Pancreas (tissue), 10 donors: ENCODE measurements around the gene MAPK11. TPM values are rescaled to one million over a fixed set of nuclear protein-coding genes. Genes with fewer than 3 reads are reported as not detected.

Experiments used
- ATAC-seq, 4 donors: fragments of 200-7000 bp; cut with Tn5 transposase; one replicate each; pipeline versions ENCODE4 v1.8.0 to v1.9.1; 2020; ENCODE audit warnings: mild to moderate bottlenecking in 4 of 4, moderate library complexity in 4 of 4
- DNase-seq, 6 donors: peaks; one replicate each; pipeline ENCODE4 v3.0.0-alpha.2; 2020
- FAIRE-seq: peaks from 2 replicates; lab custom pipeline; 2012; peaks lifted over from hg19 to GRCh38; lab: Jason Lieb, UNC
- H3K27ac ChIP-seq, 4 donors: fragments of 200-600 bp; sonication (generic); 1 replicate in 3 of 4; 2 replicates in 1 of 4; pipeline versions ENCODE4 v1.5.0 to v1.8.0; 2020
- H3K27me3 ChIP-seq, 4 donors: fragments of 200-600 bp; one replicate each; pipeline ENCODE4 v1.8.0; 2021
- H3K36me3 ChIP-seq, 3 donors: fragments of 200-600 bp; sonication (generic) in 1 of 3; one replicate each; pipeline versions ENCODE4 v1.5.0 to v1.8.0; 2020 to 2021
- H3K4me1 ChIP-seq, 3 donors: fragments of 200-600 bp; one replicate each; pipeline ENCODE4 v1.8.0; 2021
- H3K4me3 ChIP-seq, 4 donors: fragments of 200-600 bp; sonication (generic) in 2 of 4; one replicate each; pipeline versions ENCODE4 v1.5.0 to v1.8.0; 2020 to 2021
- H3K9me3 ChIP-seq, 4 donors: fragments of 200-600 bp; one replicate each; pipeline ENCODE4 v1.8.0; 2021
- whole genome bisulfite sequencing, 2 donors: extraction: QIAGEN DNeasy Blood & Tissue Kit; methylation state at CpG; one replicate each; pipeline ENCODE4 v1.1.7; 2013; 5-methylcytosine and 5-hydroxymethylcytosine counted together
- intact Hi-C, 3 donors: fragments of 100-400 bp; cut with DNase I; formaldehyde crosslinking; loops; one replicate each; pipeline versions ENCODE4 v1.11.1 to v1.14.2; 2022
- polyA plus RNA-seq, 2 donors: library from polyadenylated mRNA; stranded (reverse); fragments of 200-250 nt; gene quantifications; one replicate each; pipeline ENCODE4 v1.2.3, GENCODE V29; 2013
- total RNA-seq, 6 donors: library from RNA; stranded (reverse); fragmentation: NEBNext Ultra II Directional in 4 of 6; extraction: Animal tissue kit (Norgen Biotek cat#: 25700) in 4 of 6; gene quantifications; one replicate each; pipeline versions ENCODE4 v1.2.1 to v1.2.4, GENCODE V29; 2021 to 2023
- TF ChIP-seq, protein P1 (sequence below), 4 donors: fragments of 200-600 bp; sonication (generic) in 3 of 4; IDR thresholded peaks; one replicate each; pipeline versions ENCODE4 v1.5.0 to v1.8.0; 2021; ENCODE audit warnings: antibody characterized with exemption in 4 of 4
- donor health status: healthy with polysubstance abuse.
- donor health status: DM: no; HTN: no; CAD: no; lungs with moderate emphysema.
- donor health status: DM: no; HTN: no; CAD: no.
- donor health status: control.
- donor health status: control.
- donor health status: Bipolar disorder and iron deficiency.
- donor health status: DM: yes; HTN: yes; CAD: no.
- donor health status: DM: no; HTN: no; CAD: no.
- donor health status: DM: no; HTN: no; CAD: no.
- donor health status: DM: yes; HTN: yes; CAD: no.

Gene MAPK11
- total and polyA plus RNA-seq, 8 donors, result 1.3 to 22.2 (median 3.2) TPM

DNA sequence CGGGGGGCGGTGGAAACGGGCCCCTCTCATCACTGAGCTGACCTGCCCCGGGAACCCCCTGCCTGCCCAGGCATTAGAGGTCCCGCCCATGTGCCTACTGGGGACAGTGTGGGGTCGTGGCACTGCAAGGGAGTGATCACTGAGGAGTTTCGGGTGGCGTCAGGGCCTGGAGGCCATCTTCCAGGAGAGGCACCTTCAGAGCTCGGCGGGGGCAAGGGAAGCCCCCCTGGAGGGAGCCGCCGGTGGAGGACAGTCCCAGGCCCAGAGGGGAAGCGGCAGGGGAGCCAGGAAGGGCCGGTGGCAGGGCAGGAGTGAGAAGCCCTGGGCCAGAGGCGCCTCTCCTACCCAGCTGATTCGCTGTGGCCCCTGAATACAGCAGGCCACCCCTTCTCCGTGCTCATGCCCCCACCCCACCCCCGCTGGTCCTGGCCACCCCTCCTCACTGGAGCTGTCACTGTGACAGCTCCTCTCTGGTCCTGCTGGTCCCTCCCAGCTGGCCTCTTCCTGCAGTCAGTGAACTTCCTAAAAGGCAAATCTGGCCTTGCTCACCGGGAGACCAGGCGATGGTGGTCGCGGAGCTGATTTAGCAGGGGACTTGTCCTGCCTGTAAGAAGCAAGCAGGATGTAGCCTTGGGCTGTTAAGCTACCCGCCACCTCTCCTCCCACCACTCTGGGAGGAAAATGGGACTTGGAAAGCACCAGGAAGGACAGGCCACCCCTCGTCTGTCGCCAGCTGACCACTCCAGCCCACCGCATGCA is 2.0 kb upstream of the MAPK11 start:
- H3K4me1 ChIP-seq, result peaks cover 23 to 30% (median 27%) of the 10 kb centered on the region in 3 donors
- no peaks in the 10 kb centered on the region for H3K9me3 ChIP-seq
- peaks cover 0 to 12% (median 7%) of the 10 kb centered on the region in 3 donors for H3K36me3 ChIP-seq
- FAIRE-seq, result no peak
- no peaks in the 10 kb centered on the region for H3K27me3 ChIP-seq
- DNase-seq, result no peak
- intact Hi-C loops, result loop anchor here in 1 of 3 donors (10.0 kb wide), 1 partner anchor 53 kb away; the partner anchor contains the start of gene DENND6B
- 49 to 64% methylated on average over 22 to 26 of the region's 26 CpGs for WGBS, 2 donors
- peak overlapping the region in 1 of 4 donors; percentile 49 for H3K4me3 ChIP-seq
- TF ChIP-seq, protein P1, sequence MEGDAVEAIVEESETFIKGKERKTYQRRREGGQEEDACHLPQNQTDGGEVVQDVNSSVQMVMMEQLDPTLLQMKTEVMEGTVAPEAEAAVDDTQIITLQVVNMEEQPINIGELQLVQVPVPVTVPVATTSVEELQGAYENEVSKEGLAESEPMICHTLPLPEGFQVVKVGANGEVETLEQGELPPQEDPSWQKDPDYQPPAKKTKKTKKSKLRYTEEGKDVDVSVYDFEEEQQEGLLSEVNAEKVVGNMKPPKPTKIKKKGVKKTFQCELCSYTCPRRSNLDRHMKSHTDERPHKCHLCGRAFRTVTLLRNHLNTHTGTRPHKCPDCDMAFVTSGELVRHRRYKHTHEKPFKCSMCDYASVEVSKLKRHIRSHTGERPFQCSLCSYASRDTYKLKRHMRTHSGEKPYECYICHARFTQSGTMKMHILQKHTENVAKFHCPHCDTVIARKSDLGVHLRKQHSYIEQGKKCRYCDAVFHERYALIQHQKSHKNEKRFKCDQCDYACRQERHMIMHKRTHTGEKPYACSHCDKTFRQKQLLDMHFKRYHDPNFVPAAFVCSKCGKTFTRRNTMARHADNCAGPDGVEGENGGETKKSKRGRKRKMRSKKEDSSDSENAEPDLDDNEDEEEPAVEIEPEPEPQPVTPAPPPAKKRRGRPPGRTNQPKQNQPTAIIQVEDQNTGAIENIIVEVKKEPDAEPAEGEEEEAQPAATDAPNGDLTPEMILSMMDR (IDR thresholded peaks at IDR 0.05), result no peak
- H3K27ac ChIP-seq, result no peak overlapping the region
- no peak for ATAC-seq

DNA sequence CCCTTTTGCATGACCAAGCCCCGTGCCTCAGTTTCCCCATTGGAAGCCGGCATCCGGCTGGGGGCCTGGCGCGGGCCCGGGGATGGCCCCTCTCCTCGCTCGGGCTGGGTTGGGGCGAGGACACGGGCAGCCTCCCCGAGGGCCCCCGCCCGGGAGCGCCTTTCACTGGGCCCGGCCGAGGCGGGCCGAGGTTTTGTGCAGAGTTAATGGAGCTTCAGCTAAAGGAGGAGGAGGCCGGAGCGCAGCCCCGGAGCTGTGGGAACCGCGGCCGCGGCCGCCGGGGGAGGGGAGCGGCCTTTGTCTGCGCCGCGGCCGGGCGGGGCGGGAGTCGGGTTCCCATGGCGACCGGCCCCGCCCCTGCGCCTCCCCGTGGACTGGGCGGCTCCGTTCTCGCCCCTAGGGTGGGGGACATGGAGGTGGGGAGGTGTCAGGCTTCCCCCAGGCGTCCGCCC is 1.4 kb upstream of the MAPK11 start:
- intact Hi-C loops, result loop anchor here in 1 of 3 donors (10.0 kb wide), 1 partner anchor 53 kb away; the partner anchor contains the start of gene DENND6B
- H3K4me1 ChIP-seq, result peaks cover 26 to 30% (median 29%) of the 10 kb centered on the region in 3 donors
- peak; percentile 12 to 46 (median 40) for ATAC-seq
- peaks cover 0 to 9% (median 7%) of the 10 kb centered on the region in 3 donors for H3K36me3 ChIP-seq
- H3K27ac ChIP-seq, result no peak overlapping the region
- FAIRE-seq, result no peak
- DNase-seq, result peak in 2 of 6 donors; percentile 72 to 79
- no peaks in the 10 kb centered on the region for H3K9me3 ChIP-seq
- no peaks in the 10 kb centered on the region for H3K27me3 ChIP-seq
- TF ChIP-seq, protein P1 (IDR thresholded peaks at IDR 0.05), result no peak
- WGBS, 2 donors, result 3% methylated on average over 25 to 45 of the region's 45 CpGs
- H3K4me3 ChIP-seq, result peak overlapping the region in 2 of 4 donors; percentile 40 to 49

DNA sequence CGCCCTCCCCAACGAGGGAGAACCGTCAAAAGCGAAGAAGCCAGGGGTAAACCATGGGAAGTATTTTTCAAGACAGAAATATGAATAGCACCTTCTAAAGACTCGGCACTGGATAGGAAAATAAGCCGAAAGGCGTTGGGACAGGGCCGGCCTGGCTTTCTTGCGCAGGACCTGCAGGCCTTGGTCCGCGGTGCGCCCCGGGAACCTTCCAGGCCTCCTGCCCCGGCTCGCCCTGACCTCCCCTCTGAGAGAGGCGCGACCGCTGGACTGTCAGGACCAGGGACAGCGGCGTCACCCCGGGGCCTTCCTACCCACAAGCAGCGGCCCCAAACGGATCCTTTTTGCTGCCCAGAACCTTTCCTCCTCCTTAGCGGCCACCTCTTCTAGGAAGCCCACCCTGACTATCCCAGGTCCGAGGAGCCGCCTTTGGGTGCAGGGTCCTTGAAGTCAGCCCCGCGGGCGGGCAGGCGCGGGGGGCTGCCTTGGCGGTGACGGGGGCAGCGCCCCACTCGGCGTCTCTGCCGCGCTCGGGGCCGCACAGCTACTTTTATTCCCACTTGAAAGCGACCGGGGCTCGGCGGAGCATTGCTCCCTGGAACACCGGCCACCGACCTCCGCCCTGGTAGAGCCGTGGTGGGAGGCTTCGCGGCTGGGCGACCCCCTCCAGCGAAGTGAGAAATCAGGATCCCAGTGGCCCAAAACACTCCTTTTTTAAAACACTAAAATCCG is 650 bp upstream of the MAPK11 start:
- intact Hi-C loops, result loop anchor here in 1 of 3 donors (10.0 kb wide), 1 partner anchor 54 kb away; the partner anchor contains the start of gene DENND6B
- H3K4me3 ChIP-seq, result peak overlapping the region; percentile 19 to 49 (median 30)
- H3K27me3 ChIP-seq, result no peaks in the 10 kb centered on the region
- no peak for FAIRE-seq
- TF ChIP-seq, protein P1 (IDR thresholded peaks at IDR 0.05), result no peak
- 3% methylated on average over 48 to 53 of the region's 53 CpGs for WGBS, 2 donors
- peaks cover 0 to 9% (median 7%) of the 10 kb centered on the region in 3 donors for H3K36me3 ChIP-seq
- peak; percentile 36 to 74 (median 64) for ATAC-seq
- H3K27ac ChIP-seq, result no peak overlapping the region
- H3K4me1 ChIP-seq, result peaks cover 26 to 30% (median 29%) of the 10 kb centered on the region in 3 donors
- H3K9me3 ChIP-seq, result no peaks in the 10 kb centered on the region
- peak; percentile 66 to 93 (median 76) for DNase-seq

DNA sequence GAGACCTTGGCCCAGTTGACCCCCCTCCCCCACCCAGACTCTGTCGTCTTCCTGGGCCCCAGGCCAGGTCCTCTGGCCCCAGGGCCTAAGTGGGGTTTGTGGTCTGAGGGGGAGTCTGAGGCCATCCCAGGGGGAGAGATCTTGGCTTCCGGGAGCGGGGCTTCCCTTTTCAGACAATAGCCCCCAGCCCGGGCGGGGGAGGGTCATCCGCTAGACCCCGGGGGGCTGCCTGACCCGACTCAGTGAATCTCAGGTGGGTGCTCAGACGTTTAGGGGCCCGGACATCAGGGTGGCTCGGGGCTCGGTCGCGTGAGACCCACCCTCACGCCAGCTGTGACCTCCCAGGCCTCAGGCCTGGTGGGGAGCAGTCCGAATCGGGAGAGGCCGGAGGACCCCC is 609 bp downstream of the MAPK11 start:
- peak in 1 of 6 donors; percentile 33 for DNase-seq
- FAIRE-seq, result no peak
- intact Hi-C loops, result loop anchor here in 1 of 3 donors (10.0 kb wide), 1 partner anchor 345 kb away; no protein-coding TSS in a partner anchor
- Histone ChIP-seq H3K4me1 (peaks cover 26 to 30% (median 29%) of the 10 kb centered on the region in 3 donors), H3K27ac (no peak overlapping the region), H3K36me3 (no peaks in the 10 kb centered on the region), H3K9me3 (no peaks in the 10 kb centered on the region), H3K27me3 (no peaks in the 10 kb centered on the region), H3K4me3 (peak overlapping the region in 3 of 4 donors; percentile 19 to 49 (median 40))
- TF ChIP-seq, protein P1 (IDR thresholded peaks at IDR 0.05), result no peak
- no peak for ATAC-seq
- 30 to 36% methylated on average over 18 of the region's 18 CpGs for WGBS, 2 donors
